ENCODE data around the gene UPK3BL1. TPM values are rescaled to one million over a fixed set of nuclear protein-coding genes. Genes with fewer than 3 reads are reported as not detected.
"Not testable (repeated sequence)": the region's sequence is repeated elsewhere in the genome, so short reads cannot be mapped to it uniquely, and the experiment has no call there.

Gene UPK3BL1
- total RNA-seq, 2 donors from 2014 or later = 13.3 to 58.8 TPM

GRCh38 chr7:102664765-102665164 lies 22.2 kb upstream of the UPK3BL1 start:
- not testable (repeated sequence) for H3K27me3 Mint-ChIP-seq (ENCODE audit: low read depth); ATAC-seq (replicated peaks in 1 of 2); H3K4me1 Mint-ChIP-seq (ENCODE audit: low read depth); H3K4me3 Mint-ChIP-seq; H3K9me3 Mint-ChIP-seq; DNase-seq; H3K36me3 Mint-ChIP-seq (ENCODE audit: insufficient read depth in 2 of 2); H3K27ac Mint-ChIP-seq

GRCh38 chr7:102649924-102650323 lies 7.3 kb upstream of the UPK3BL1 start, which contains the start of gene SPDYE2B:
Gene SPDYE2B (plus strand): TSS chr7:102650319. CDS start chr7:102652349, 2,030 bp downstream.
- not testable (repeated sequence) for H3K4me3 Mint-ChIP-seq; DNase-seq; ATAC-seq (replicated peaks in 1 of 2); H3K9me3 Mint-ChIP-seq; H3K27ac Mint-ChIP-seq; H3K27me3 Mint-ChIP-seq (ENCODE audit: low read depth); H3K4me1 Mint-ChIP-seq (ENCODE audit: low read depth); H3K36me3 Mint-ChIP-seq (ENCODE audit: insufficient read depth in 2 of 2)

- H3K27ac Mint-ChIP-seq; H3K36me3 Mint-ChIP-seq (ENCODE audit: insufficient read depth in 2 of 2); H3K9me3 Mint-ChIP-seq; DNase-seq; H3K4me1 Mint-ChIP-seq (ENCODE audit: low read depth); H3K4me3 Mint-ChIP-seq; H3K27me3 Mint-ChIP-seq (ENCODE audit: low read depth): not testable (repeated sequence)
- peak; percentile 13 to 21 for ATAC-seq (replicated peaks in 1 of 2)
Observed at GRCh38 chr7:102647813-102648212, 5.2 kb upstream of the UPK3BL1 start.

- H3K36me3 Mint-ChIP-seq (ENCODE audit: insufficient read depth in 2 of 2); H3K27me3 Mint-ChIP-seq (ENCODE audit: low read depth); H3K27ac Mint-ChIP-seq; H3K9me3 Mint-ChIP-seq; DNase-seq; H3K4me3 Mint-ChIP-seq; ATAC-seq (replicated peaks in 1 of 2); H3K4me1 Mint-ChIP-seq (ENCODE audit: low read depth): not testable (repeated sequence)
Observed at GRCh38 chr7:102643404-102643803, 813 bp upstream of the UPK3BL1 start.

GRCh38 chr7:102638848-102639247 lies 3.7 kb downstream of the UPK3BL1 start:
- not testable (repeated sequence) for H3K4me1 Mint-ChIP-seq (ENCODE audit: low read depth)
- peak in 1 of 2 donors; percentile 17 for ATAC-seq (replicated peaks in 1 of 2)

GRCh38 chr7:102636956-102637355 lies 5.6 kb downstream of the UPK3BL1 start:
- H3K36me3 Mint-ChIP-seq (ENCODE audit: insufficient read depth in 2 of 2); H3K9me3 Mint-ChIP-seq; ATAC-seq (replicated peaks in 1 of 2); DNase-seq; H3K27ac Mint-ChIP-seq; H3K4me1 Mint-ChIP-seq (ENCODE audit: low read depth); H3K4me3 Mint-ChIP-seq; H3K27me3 Mint-ChIP-seq (ENCODE audit: low read depth): not testable (repeated sequence)

More at GRCh38 chr7:102638848-102639247, 3.7 kb downstream of the UPK3BL1 start:
- not testable (repeated sequence) for H3K9me3 Mint-ChIP-seq; H3K36me3 Mint-ChIP-seq (ENCODE audit: insufficient read depth in 2 of 2); H3K4me3 Mint-ChIP-seq; H3K27ac Mint-ChIP-seq; DNase-seq; H3K27me3 Mint-ChIP-seq (ENCODE audit: low read depth)

GRCh38 chr7:102635354-102635753 lies 7.2 kb downstream of the UPK3BL1 start:
- not testable (repeated sequence) for H3K27me3 Mint-ChIP-seq (ENCODE audit: low read depth); H3K9me3 Mint-ChIP-seq; DNase-seq; ATAC-seq (replicated peaks in 1 of 2); H3K4me1 Mint-ChIP-seq (ENCODE audit: low read depth); H3K27ac Mint-ChIP-seq; H3K36me3 Mint-ChIP-seq (ENCODE audit: insufficient read depth in 2 of 2); H3K4me3 Mint-ChIP-seq

- H3K36me3 Mint-ChIP-seq (ENCODE audit: insufficient read depth in 2 of 2); DNase-seq; ATAC-seq (replicated peaks in 1 of 2); H3K4me3 Mint-ChIP-seq; H3K9me3 Mint-ChIP-seq; H3K27ac Mint-ChIP-seq; H3K4me1 Mint-ChIP-seq (ENCODE audit: low read depth); H3K27me3 Mint-ChIP-seq (ENCODE audit: low read depth): not testable (repeated sequence)
Observed at GRCh38 chr7:102634299-102634698, 8.3 kb downstream of the UPK3BL1 start.

GRCh38 chr7:102630622-102631021 lies 12.0 kb downstream of the UPK3BL1 start:
- not testable (repeated sequence) for H3K27me3 Mint-ChIP-seq (ENCODE audit: low read depth); H3K27ac Mint-ChIP-seq; H3K4me1 Mint-ChIP-seq (ENCODE audit: low read depth); H3K4me3 Mint-ChIP-seq; DNase-seq; H3K9me3 Mint-ChIP-seq; ATAC-seq (replicated peaks in 1 of 2); H3K36me3 Mint-ChIP-seq (ENCODE audit: insufficient read depth in 2 of 2)

- H3K9me3 Mint-ChIP-seq; ATAC-seq (replicated peaks in 1 of 2); DNase-seq; H3K36me3 Mint-ChIP-seq (ENCODE audit: insufficient read depth in 2 of 2); H3K27me3 Mint-ChIP-seq (ENCODE audit: low read depth); H3K4me1 Mint-ChIP-seq (ENCODE audit: low read depth); H3K27ac Mint-ChIP-seq; H3K4me3 Mint-ChIP-seq: not testable (repeated sequence)
Observed at GRCh38 chr7:102627271-102627904, 15.2 kb downstream of the UPK3BL1 start.

GRCh38 chr7:102618122-102618521 lies 24.5 kb downstream of the UPK3BL1 start:
- H3K4me3 Mint-ChIP-seq; ATAC-seq (replicated peaks in 1 of 2); H3K4me1 Mint-ChIP-seq (ENCODE audit: low read depth); H3K27me3 Mint-ChIP-seq (ENCODE audit: low read depth); DNase-seq; H3K27ac Mint-ChIP-seq; H3K36me3 Mint-ChIP-seq (ENCODE audit: insufficient read depth in 2 of 2); H3K9me3 Mint-ChIP-seq: not testable (repeated sequence)

GRCh38 chr7:102616507-102617125 lies 26.0 kb downstream of the UPK3BL1 start, which contains the start of gene RASA4:
Gene RASA4 (minus strand): TSS chr7:102616756. CDS start chr7:102616689, 67 bp downstream.
- not testable (repeated sequence) for H3K36me3 Mint-ChIP-seq (ENCODE audit: insufficient read depth in 2 of 2); H3K4me1 Mint-ChIP-seq (ENCODE audit: low read depth); H3K27me3 Mint-ChIP-seq (ENCODE audit: low read depth); H3K27ac Mint-ChIP-seq; H3K9me3 Mint-ChIP-seq
- DNase-seq (peak; percentile 49 to 58), ATAC-seq (replicated peaks in 1 of 2) (peak; percentile 96 to 97)
- H3K4me3 Mint-ChIP-seq = peak within 1 kb of the TSS in 1 of 2 donors; percentile 52

- peak in 1 of 2 donors; percentile 2 for ATAC-seq (replicated peaks in 1 of 2)
- H3K27ac Mint-ChIP-seq, DNase-seq: not testable (repeated sequence)
Observed at GRCh38 chr7:102615930-102616329, 26.7 kb downstream of the UPK3BL1 start.

GRCh38 chr7:102614873-102615272 lies 27.7 kb downstream of the UPK3BL1 start:
- H3K36me3 Mint-ChIP-seq (ENCODE audit: insufficient read depth in 2 of 2); H3K27ac Mint-ChIP-seq; H3K9me3 Mint-ChIP-seq; H3K4me1 Mint-ChIP-seq (ENCODE audit: low read depth); ATAC-seq (replicated peaks in 1 of 2); H3K27me3 Mint-ChIP-seq (ENCODE audit: low read depth); H3K4me3 Mint-ChIP-seq; DNase-seq: not testable (repeated sequence)

More at GRCh38 chr7:102615930-102616329, 26.7 kb downstream of the UPK3BL1 start:
- not testable (repeated sequence) for H3K36me3 Mint-ChIP-seq (ENCODE audit: insufficient read depth in 2 of 2); H3K4me3 Mint-ChIP-seq; H3K27me3 Mint-ChIP-seq (ENCODE audit: low read depth); H3K9me3 Mint-ChIP-seq; H3K4me1 Mint-ChIP-seq (ENCODE audit: low read depth)
